GM19452 (cell line): Measurements from ENCODE around the gene CYP27C1.

ENCODE experiments used
- ATAC-seq: cut with Tn5 transposase; IDR thresholded peaks from one replicate; pipeline ENCODE4 v1.9.1; 2021; ENCODE audit not compliant: unreplicated experiment

Gene CYP27C1

DNA sequence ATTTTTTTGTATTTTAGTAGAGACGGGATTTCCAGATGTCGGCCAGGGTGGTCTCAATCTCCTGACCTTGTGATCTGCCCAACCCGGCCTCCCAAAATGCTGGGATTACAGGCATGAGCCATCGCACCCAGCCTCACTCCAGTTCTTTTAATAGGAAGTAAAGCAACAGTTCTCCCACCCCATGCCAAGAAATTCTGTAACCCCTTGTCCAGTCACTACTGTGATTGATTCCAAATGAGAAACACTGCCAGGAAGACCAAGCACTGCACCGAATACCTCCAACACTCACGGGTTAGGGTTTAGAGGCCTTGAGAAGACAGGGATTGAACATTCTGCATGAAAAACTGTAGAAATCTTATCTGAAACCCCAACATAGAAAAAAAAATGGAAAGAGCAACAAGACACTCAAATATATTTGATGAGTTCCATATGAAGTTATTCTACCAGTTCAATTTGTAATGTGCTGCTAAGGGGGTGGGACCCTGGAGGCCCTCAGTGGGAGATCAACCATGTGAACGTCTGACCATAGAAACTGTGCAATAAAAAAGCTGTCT, 65.0 kb downstream of the CYP27C1 start:
- ATAC-seq, result no peak

DNA sequence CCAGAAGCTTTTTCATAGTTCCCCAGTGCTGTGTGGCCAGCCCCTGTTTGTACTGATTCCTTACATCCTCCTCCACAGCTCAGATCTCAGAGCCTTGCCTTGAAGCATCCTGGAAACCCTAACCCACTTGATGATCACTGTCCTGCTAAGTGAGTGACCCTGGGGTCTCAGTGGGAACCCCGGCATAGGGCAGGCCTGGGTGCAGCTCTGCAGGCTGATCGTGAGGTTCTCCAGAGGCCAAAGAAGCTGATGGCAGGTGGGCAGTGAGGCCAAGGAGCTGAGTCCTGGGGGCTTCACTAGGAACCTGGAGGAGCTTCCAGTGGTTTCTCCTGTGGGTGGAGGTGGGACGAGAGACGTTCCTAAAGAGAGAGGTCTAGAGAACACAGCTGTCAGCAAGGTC, 65.7 kb downstream of the CYP27C1 start:
- no peak for ATAC-seq

DNA sequence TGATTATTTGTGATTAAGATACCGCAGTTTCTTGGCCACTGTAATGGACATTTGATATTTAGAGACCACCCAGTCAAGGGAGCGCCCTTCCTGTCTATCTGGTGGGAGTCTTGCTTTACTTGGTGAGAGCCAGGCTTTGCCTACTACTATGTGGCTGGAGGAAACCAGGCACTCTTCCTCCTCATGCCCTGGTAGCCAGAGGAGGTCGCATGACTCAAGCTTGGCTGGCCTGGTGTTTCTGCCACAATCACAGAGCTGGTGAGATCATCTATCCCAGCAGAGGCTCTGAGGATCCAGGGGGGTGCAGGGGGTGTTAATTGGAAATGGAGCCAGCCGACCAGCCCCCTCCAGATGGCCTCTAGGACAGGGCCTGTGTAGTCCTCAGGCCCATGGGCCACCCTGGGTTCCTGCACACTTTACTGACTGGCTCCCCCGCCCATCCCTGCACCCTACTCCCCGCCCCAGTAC, 66.4 kb downstream of the CYP27C1 start:
- ATAC-seq, result no peak

DNA sequence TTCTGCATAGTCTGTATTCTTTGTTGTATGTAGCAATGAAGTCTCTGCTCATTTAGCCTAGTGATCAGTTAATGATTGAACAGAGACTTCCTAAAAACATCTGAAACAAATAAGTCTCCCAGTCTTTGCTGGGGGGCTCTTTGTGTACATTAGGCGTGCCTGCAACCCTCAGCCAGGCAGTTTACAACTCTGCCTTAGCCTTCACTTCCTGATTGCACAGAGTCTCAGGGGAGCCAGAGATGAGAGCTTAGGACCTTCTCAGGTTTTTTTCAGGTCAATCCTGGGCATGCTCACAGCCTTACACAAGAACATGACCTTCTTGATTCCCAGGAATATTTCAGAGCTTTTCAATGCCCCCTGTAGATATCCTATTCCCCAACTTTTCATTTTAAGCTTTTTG, 69.1 kb downstream of the CYP27C1 start:
- no peak for ATAC-seq

DNA sequence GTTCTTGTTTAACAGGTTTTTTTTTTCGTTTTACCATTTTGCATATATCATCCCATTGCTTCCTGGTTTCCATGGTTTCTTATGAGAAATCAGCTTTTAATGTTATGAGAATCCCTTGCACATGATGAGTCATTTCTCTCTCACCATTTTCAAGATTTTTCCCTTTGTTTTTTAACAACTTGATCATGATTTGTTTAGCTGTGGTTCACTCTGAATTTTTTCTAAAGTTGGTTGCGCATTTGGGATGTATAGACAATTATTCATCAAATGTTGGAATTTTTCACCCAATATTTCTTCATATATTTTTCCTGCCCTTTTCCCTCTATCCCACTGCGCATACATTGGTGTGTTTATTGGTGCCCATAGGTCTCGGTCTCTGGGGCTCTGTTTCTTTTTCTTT, 70.7 kb downstream of the CYP27C1 start:
- no peak for ATAC-seq

DNA sequence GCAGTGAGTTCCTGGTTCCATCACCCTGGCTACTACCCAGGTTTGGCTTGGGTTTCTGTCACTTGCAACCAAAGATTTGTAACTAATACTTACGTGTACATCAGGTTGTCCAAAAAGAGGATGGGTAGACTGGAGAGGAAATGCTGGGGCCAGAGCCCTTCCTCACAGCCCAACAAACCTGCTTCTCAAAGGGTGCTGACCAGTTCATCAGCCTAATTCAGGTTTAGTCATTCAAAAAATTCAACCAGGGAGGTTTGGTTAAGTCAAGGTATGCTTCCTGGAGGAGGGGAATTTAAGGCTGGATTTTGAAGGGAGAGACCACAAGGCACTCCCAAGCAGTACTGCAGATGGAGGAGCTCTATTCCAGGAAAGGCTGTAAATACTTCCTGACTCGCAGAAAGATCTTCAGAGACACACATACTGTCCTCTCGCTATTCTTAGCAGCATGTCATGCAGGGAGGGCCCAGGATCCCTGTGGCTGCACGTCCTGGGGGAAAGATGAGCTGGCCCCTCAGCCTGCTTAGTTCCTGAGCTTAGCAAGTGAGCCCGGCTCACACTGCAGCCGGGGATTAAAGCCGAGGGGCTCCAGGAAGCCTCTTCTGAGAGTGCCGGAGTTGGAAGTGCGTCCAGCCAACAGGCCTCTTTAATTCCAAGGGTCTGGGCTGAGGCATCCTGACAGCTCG, 73.1 kb downstream of the CYP27C1 start:
- ATAC-seq, result no peak

DNA sequence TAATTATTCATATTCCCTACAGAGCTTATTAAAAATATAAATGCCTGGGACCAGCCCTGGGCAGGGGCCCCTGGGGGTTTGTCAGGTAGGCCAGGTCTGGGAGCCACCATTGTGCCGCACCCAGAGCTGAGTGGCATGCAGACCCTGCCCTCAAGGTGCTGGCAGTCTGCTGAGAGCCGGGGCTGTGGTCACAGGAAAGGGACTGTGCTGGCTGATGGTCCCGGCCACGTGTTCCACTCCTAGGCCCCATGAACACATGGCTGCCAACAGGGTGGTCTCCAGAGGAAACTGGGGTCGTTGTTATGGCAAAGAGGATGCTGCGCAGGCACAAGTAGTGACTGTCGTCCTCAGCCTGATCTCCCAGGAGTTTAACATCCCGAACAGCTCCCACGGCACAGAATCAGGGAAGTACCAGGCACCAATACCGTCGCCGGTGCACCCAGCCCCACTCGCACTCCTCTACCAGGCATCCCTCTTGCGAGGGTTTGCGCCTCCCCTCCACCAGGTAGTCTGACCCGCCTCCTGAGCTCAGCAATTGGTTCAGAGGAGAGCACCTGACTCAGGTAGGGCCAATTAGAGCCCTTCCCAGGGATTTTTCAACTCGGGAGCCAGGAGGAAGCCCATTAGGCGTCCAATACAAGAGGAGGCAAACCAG, 73.9 kb downstream of the CYP27C1 start:
- ATAC-seq, result no peak

DNA sequence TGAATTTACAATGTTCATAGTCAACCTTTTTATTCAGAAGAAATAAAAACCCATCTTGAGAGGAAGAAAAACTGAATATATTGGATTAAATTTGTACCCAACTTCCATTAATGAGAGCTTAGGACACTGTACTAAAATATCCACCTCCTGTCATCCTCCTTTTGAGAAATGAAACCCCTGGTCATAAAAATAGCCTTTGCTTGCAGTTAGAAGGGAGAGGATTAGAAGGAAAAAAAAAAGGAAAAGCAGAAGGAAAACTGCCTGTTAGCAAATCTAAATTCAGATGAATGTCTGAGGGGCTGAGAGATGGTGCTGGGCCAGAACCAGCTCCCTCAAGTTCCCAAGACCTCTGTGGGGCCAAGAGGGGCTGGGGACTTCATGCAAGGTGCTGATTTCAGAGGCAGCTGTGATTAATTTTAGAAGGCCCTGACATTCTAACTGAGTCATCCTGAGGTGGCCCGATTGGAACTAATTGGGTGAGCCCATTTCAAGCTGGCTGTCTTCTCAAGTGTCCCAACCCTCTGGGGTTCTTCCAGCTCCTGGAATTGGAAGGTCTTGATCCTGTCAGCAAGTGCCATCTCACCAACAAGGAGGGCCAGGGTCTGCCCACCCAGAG, 74.7 kb downstream of the CYP27C1 start:
- no peak for ATAC-seq

DNA sequence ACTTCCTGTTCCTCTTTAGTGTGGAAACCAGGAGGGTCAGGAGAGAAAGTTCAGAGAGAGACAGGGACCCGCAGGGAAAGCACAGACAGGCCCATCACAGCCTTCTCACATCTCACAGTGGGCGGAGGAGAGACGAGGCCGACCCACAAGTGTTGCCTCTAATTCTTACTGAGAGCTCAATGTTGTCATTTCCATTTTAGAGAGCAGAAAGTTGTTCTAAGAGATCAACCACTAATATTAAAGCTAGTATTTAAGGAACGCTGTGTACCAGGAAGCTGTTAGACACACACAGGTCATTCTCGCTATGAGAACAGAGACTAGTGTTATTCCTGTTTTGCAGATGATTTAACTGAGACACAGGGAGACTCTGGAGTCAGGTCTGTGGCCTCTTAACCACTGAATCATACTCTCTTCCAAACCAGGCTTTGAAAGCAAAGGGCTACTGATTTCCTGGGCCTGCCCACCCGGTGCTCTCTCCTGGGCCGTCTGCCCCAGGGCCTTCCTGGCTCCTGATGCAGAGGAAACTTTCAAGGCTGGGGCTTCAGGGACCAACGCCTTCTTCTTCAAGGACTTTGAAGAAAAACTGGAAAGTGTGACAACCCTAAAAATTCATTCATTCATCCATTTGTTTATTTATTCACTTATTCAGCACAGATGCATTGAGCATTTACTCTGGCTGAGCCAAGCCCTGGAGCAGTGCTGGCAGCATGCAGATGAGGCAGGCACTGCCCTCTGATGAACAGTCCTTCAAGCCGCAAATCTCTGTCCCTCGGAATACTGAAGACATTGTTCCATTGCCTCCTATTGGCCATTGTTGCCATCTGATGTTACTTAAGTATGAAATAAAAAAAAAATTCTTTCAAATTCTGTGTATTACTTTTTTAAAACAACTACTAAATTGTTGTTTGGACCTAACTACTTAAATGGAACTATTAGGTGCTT, 76.0 kb downstream of the CYP27C1 start:
- ATAC-seq, result no peak

DNA sequence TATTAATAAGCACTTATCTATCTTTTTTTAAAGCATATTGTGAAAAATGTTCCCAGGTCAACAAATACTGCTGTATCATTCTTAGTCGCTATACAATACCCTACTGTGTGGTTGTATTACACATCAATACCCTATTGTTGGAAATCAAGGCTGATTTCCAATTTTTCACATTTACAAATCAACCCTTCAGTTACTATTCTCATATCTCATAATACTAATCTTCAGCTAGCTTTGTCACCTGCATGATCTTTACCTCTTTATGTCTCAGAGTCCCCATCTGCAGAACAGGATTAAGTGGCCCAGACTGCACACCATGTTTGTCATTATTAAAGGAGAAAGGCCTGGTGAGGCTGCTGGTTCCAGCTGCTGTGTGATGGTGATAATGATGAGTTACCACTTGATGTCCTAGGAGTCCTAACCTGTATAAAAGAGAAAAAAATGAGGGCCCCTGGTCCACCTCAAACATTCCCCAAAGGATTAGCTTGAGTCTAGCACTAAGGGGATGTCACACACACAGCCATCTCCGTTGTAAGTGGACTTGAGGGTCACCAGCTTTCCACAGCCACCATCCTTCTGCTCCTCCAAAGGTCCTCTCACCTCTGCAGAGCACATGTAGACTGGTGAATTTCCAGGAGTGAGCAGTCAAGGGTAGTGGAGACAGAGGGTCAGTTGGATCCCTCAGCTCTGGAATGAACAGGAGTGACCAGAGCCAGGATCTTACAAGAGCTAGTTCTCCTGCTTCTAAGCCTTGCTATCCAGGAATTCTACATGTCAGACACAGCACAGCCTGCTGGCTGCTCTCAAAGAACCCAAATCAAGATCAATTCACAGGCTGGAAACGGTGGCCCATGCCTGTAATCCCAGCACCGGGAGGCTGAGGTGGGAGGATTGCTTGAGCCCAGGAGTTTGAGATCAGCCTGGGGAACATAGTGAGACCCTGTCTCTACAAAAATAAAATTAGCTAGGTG, 77.2 kb downstream of the CYP27C1 start:
- ATAC-seq, result no peak

DNA sequence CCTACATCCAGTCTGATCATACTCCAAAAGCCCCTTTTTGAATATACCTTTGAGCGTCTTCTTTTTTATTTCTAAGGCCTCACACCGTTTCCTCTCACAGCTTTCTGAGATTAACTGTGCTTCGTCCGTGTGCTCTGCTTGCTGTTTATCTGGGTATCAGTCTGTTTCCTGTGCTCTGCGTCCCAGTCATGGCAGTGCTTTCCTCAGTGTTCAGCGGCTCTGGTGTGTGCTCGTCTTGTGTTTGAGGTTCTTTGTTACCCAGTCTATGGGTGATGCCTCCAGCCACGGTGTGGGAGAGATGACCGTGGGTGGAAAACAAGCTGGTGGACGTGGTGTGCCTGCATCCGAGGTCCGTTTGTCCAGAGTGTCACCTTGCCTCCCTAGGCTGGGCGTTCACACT, 79.6 kb downstream of the CYP27C1 start:
- ATAC-seq, result no peak

DNA sequence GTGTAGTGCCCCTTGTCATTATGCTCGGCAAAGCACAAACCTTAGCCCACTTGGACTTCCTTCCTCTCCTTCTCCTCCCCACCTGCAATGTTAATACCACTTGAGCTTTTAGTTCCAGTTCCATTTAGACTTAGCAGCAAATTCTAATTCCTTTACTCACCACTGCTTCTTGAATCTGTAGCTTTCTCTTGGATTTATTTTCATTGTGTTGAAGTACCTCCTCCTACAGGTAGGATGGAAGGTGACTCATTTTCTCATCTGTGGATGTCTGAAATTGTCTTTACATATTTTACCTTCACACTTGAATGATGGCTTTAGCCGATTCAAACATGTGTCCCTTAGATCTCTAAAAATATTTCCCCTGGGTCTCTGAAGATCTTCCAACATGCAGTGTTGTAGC, 80.3 kb downstream of the CYP27C1 start:
- no peak for ATAC-seq

DNA sequence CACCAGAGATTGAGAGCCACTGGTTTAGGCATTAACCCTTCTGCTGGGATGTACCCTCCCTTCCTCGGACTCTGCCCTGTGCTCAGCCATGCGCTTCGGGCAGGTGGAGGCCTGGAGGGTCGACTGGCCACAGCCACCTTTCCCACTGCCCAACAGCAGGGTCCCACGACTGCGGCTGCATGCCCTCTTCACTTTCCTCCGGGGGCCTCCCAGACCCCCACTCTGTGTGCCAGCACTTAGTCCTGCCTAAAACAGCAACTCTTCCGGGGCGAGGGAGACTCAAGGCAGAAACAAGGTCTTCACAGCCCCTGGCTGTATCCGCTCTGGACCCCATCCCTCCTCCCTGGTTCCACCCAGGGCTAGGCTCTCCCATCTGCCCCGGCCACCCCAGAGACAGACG, 81.8 kb downstream of the CYP27C1 start:
- ATAC-seq, result no peak

DNA sequence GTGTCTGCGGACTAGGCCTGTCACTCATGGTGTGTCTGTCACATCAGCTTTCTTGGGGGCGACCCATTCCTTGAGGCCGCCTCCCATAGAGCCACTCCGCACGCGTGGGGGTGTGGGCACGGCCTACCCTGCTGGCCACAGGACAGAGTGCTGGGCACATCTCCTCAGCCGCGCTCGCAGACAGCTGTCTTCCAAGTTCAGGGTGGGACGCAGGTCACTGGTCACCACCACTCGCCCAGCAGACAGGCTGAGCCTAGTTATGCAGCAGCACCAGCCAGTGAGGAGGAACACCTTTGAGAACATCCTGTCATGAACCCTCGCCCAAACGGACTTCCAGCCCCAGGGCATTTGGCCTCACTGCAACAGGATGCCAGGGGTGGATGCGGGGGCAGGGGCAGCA, 82.4 kb downstream of the CYP27C1 start:
- ATAC-seq, result no peak

DNA sequence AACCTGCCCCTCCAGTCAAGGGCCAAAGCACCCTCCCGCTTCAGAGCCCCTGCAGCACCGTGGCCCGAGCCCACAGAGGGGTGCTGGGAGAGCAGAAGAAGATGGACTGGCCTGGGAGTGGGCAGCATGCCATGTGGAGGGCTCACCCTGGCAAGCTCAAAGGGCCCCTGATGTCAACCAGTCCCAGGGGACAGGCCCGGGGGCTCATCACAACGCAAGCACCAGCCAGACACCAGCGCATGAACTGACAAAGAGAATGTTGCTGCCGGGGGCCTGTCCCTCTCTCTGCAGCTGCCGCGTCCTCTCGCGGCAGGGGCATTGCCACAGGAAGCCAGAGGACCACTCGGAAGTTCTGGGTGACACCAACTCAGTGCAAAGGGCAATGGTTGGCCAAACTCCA, 82.9 kb downstream of the CYP27C1 start:
- ATAC-seq, result no peak

DNA sequence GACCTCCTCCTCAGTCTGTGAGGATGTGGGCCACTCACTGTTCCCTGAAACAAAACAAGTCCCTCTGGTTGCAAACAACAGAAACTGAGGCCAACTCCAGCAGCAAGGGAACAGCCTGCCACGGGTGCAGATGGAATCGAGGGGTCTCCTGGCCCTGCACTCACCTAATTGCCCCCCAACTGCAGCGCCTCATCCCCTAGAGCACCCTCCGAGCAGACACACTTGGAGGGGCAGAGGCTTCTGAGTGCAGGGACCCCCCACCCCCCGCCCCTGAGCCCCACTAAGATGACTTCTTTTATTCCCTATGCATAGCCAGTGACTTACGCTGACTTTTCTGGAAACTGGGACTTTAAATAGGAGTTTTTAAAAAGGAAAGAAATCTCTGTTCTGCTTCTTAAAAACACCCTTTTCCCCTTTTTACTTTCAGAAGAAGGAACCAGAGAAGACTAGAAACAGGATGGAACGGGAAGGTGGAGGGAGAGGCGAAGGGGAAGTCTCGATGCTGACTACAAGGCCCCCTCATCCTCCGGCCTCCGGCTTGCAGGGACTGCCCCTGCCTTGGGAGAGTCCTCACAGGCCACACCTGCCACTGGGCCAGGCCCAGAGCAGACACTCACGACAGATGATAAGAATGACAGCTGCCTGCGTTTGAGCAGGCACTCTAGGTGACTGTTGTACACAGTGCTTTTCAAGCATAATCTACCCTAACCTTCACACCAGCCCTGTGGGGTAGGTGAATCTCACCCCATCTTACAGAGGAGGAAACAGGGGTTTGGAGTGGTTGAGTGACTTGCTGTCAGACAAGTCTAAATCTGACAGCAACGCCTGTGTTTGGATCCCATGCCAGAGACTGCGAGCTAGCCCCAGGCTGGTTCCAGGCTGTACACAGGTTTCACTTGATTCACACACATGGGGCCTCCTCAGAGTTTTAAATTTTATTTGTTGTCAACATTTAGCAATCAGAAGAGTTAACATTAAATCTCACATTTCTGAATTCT, 85.0 kb downstream of the CYP27C1 start:
- no peak for ATAC-seq

DNA sequence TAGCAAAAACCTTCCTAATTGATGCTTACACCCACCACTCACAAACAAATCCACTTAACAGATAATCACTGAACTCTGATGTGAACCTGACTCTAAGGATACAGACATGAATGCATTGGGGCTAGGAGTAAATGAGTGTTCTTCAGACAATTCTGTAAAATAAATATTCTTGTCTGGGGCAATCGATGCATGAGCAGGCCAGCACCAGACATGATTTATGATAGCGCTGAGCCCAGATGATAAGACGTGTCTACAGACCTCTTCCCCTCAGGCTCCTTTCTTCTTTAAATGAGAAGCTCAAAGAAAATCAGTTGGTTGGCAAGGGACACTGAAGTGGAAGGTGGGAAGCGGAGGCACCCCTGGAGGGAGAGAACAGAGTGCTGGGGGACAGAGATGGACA, 85.9 kb downstream of the CYP27C1 start:
- ATAC-seq, result no peak
